Activated CD4-positive, alpha-beta T cell treated with anti-CD3 and anti-CD28 coated beads, Interleukin-2, amount 10 ng/mL, durations not matched to agents 7 days and 5 days (primary cell): ENCODE results near the gene AIFM3. TPM values are rescaled to one million over a fixed set of nuclear protein-coding genes. Genes with fewer than 3 reads are reported as not detected.
"Not testable (repeated sequence)": the region's sequence is repeated elsewhere in the genome, so short reads cannot be mapped to it uniquely, and the experiment has no call there.

Experiments used
- CTCF ChIA-PET: fragments of 350-600 bp; sonication (Branson Sonifier 250); formaldehyde crosslinking; loops from one replicate; lab custom pipeline; 2021; ENCODE audit warnings: antibody characterized with exemption; lab: Charles Lee
- POLR2A ChIA-PET: fragments of 350-600 bp; sonication (Branson Sonifier 250); formaldehyde crosslinking; loops from one replicate; lab custom pipeline; 2021; ENCODE audit warnings: antibody characterized with exemption; lab: Charles Lee
- DNase-seq: peaks from one replicate; pipeline ENCODE4 v3.0.0-alpha.2; 2020
- H3K27ac Mint-ChIP-seq: one replicate; pipeline ENCODE4 v1.8.0; 2021; ENCODE audit warnings: mild to moderate bottlenecking, moderate library complexity, mixed read lengths
- H3K27me3 Mint-ChIP-seq: one replicate; pipeline ENCODE4 v1.8.0; 2021; ENCODE audit warnings: mixed read lengths
- H3K36me3 Mint-ChIP-seq: one replicate; pipeline ENCODE4 v1.8.0; 2021; ENCODE audit warnings: low read depth, mixed read lengths
- H3K4me1 Mint-ChIP-seq: one replicate; pipeline ENCODE4 v1.8.0; 2021; ENCODE audit warnings: mixed read lengths
- H3K4me3 Mint-ChIP-seq: one replicate; pipeline ENCODE4 v1.8.0; 2021; ENCODE audit warnings: mild to moderate bottlenecking, moderate library complexity, mixed read lengths
- H3K9me3 Mint-ChIP-seq: one replicate; pipeline ENCODE4 v1.8.0; 2021; ENCODE audit warnings: mixed read lengths
- total RNA-seq, 2 experiments: library from RNA; stranded (reverse); gene quantifications; one replicate each; pipeline ENCODE4 v1.2.3, GENCODE V29; 2021

Gene AIFM3
- total RNA-seq, result under 1 TPM in 1 of 2 experiments, not detected in 1; 0.25 TPM

GRCh38 chr22:20966883-20967696 lies at the start of gene AIFM3:
TSS of gene AIFM3 (plus strand) at chr22:20967255. CDS start at chr22:20967945, 690 bp downstream.
- ChIA-PET CTCF (interaction anchor here (1.5 kb wide), 1 partner anchor 9 kb away, joined by 4 read pairs; no protein-coding TSS in a partner anchor), POLR2A (no interaction called here)
- DNase-seq, result no peak
- Mint-ChIP-seq H3K36me3 (no peaks in the 10 kb centered on the region), H3K4me1 (peaks cover 6% of the 10 kb centered on the region), H3K27ac (no peak within 1 kb of the TSS), H3K4me3 (no peak within 1 kb of the TSS), H3K27me3 (peaks cover 19% of the 10 kb centered on the region), H3K9me3 (no peaks in the 10 kb centered on the region)

- Mint-ChIP-seq H3K36me3 (peaks cover 28% of the 10 kb centered on the region), H3K9me3 (no peaks in the 10 kb centered on the region), H3K4me1 (peaks cover 43% of the 10 kb centered on the region), H3K27ac (peak overlapping the region; percentile 94), H3K27me3 (no peaks in the 10 kb centered on the region), H3K4me3 (peak overlapping the region; percentile 99)
- ChIA-PET POLR2A (no interaction called here), CTCF (interaction anchor here (0.7 kb wide), 1 partner anchor 117 kb away, joined by 6 read pairs; no protein-coding TSS in a partner anchor)
- DNase-seq, result no peak
Observed at GRCh38 chr22:20918663-20919218, 48.3 kb upstream of the AIFM3 start.

GRCh38 chr22:20919718-20920117 lies 47.3 kb upstream of the AIFM3 start:
- CTCF ChIA-PET, result interaction anchor here (0.6 to 1.1 kb wide), 3 partner anchors 9 to 122 kb away, joined by 3 read pairs; no protein-coding TSS in a partner anchor
- POLR2A ChIA-PET, result no interaction called here
- no peaks in the 10 kb centered on the region for H3K27me3 Mint-ChIP-seq

GRCh38 chr22:20920881-20921203 lies 46.2 kb upstream of the AIFM3 start:
- Mint-ChIP-seq H3K4me3 (peak overlapping the region; percentile 99), H3K4me1 (peaks cover 54% of the 10 kb centered on the region), H3K27me3 (no peaks in the 10 kb centered on the region), H3K27ac (peak overlapping the region; percentile 7), H3K9me3 (no peaks in the 10 kb centered on the region), H3K36me3 (peaks cover 31% of the 10 kb centered on the region)
- CTCF ChIA-PET, result interaction anchor here (0.7 to 1.3 kb wide), 5 partner anchors 11 to 39 kb away, joined by 3 to 4 read pairs (median 4); no protein-coding TSS in a partner anchor
- POLR2A ChIA-PET, result no interaction called here
- DNase-seq, result no peak

More at GRCh38 chr22:20919718-20920117, 47.3 kb upstream of the AIFM3 start:
- no peak for DNase-seq
- Mint-ChIP-seq H3K36me3 (peaks cover 31% of the 10 kb centered on the region), H3K9me3 (no peaks in the 10 kb centered on the region), H3K27ac (peak overlapping the region; percentile 16), H3K4me3 (peak overlapping the region; percentile 99), H3K4me1 (peaks cover 50% of the 10 kb centered on the region)

- H3K9me3 Mint-ChIP-seq, result no peaks in the 10 kb centered on the region
- no peak for DNase-seq
- peaks cover 37% of the 10 kb centered on the region for H3K36me3 Mint-ChIP-seq
- no peak overlapping the region for H3K4me3 Mint-ChIP-seq
- H3K27me3 Mint-ChIP-seq, result no peaks in the 10 kb centered on the region
- ChIA-PET POLR2A (no interaction called here), CTCF (no interaction called here)
- H3K4me1 Mint-ChIP-seq, result peaks cover 51% of the 10 kb centered on the region
- H3K27ac Mint-ChIP-seq, result peak overlapping the region; percentile 21
Observed at GRCh38 chr22:20922141-20922751, 44.8 kb upstream of the AIFM3 start.

GRCh38 chr22:20926243-20926642 lies 40.8 kb upstream of the AIFM3 start:
- peaks cover 23% of the 10 kb centered on the region for H3K36me3 Mint-ChIP-seq
- H3K4me1 Mint-ChIP-seq, result peaks cover 43% of the 10 kb centered on the region
- POLR2A ChIA-PET, result no interaction called here

GRCh38 chr22:20927940-20928572 lies 39.0 kb upstream of the AIFM3 start:
- H3K36me3 Mint-ChIP-seq, result peaks cover 17% of the 10 kb centered on the region
- CTCF ChIA-PET, result interaction anchor here (1.5 to 2.1 kb wide), 2 partner anchors 8 to 11 kb away, joined by 3 to 5 read pairs; partner anchors contain the start of gene CRKL
- no peaks in the 10 kb centered on the region for H3K9me3 Mint-ChIP-seq
- peaks cover 39% of the 10 kb centered on the region for H3K4me1 Mint-ChIP-seq
- H3K27me3 Mint-ChIP-seq, result no peaks in the 10 kb centered on the region
- H3K4me3 Mint-ChIP-seq, result no peak overlapping the region
- POLR2A ChIA-PET, result no interaction called here
- H3K27ac Mint-ChIP-seq, result no peak overlapping the region
- DNase-seq, result no peak

More at GRCh38 chr22:20926243-20926642, 40.8 kb upstream of the AIFM3 start:
- Mint-ChIP-seq H3K27ac (no peak overlapping the region), H3K27me3 (no peaks in the 10 kb centered on the region), H3K4me3 (no peak overlapping the region), H3K9me3 (no peaks in the 10 kb centered on the region)
- CTCF ChIA-PET, result interaction anchor here (1.2 to 1.4 kb wide), 2 partner anchors 9 to 12 kb away, joined by 4 to 10 read pairs; partner anchors contain the start of gene CRKL
- DNase-seq, result no peak

- CTCF ChIA-PET, result interaction anchor here (0.6 to 2.1 kb wide), 4 partner anchors 8 to 1134 kb away, joined by 3 to 5 read pairs (median 4); partner anchors contain the start of gene CRKL
- H3K4me3 Mint-ChIP-seq, result no peak overlapping the region
- no peaks in the 10 kb centered on the region for H3K9me3 Mint-ChIP-seq
- DNase-seq, result no peak
- no peak overlapping the region for H3K27ac Mint-ChIP-seq
- H3K36me3 Mint-ChIP-seq, result peaks cover 17% of the 10 kb centered on the region
- peaks cover 39% of the 10 kb centered on the region for H3K4me1 Mint-ChIP-seq
- POLR2A ChIA-PET, result no interaction called here
- H3K27me3 Mint-ChIP-seq, result no peaks in the 10 kb centered on the region
Observed at GRCh38 chr22:20928573-20928967, 38.5 kb upstream of the AIFM3 start.

GRCh38 chr22:20930004-20930403 lies 37.1 kb upstream of the AIFM3 start:
- no peaks in the 10 kb centered on the region for H3K27me3 Mint-ChIP-seq
- H3K36me3 Mint-ChIP-seq, result peaks cover 23% of the 10 kb centered on the region
- no peak for DNase-seq
- H3K9me3 Mint-ChIP-seq, result no peaks in the 10 kb centered on the region
- POLR2A ChIA-PET, result no interaction called here
- no peak overlapping the region for H3K4me3 Mint-ChIP-seq
- H3K4me1 Mint-ChIP-seq, result peaks cover 35% of the 10 kb centered on the region
- CTCF ChIA-PET, result interaction anchor here (0.6 to 1.5 kb wide), 2 partner anchors 10 to 50 kb away, joined by 3 to 5 read pairs; no protein-coding TSS in a partner anchor
- no peak overlapping the region for H3K27ac Mint-ChIP-seq

GRCh38 chr22:20930435-20930834 lies 36.6 kb upstream of the AIFM3 start:
- DNase-seq, H3K9me3 Mint-ChIP-seq, POLR2A ChIA-PET, H3K27me3 Mint-ChIP-seq, H3K27ac Mint-ChIP-seq, H3K4me3 Mint-ChIP-seq: not testable (repeated sequence)
- peaks cover 26% of the 10 kb centered on the region for H3K36me3 Mint-ChIP-seq
- CTCF ChIA-PET, result interaction anchor here (0.6 to 1.3 kb wide), 2 partner anchors 10 to 50 kb away, joined by 3 to 5 read pairs; no protein-coding TSS in a partner anchor
- H3K4me1 Mint-ChIP-seq, result peaks cover 32% of the 10 kb centered on the region

GRCh38 chr22:20931126-20931654 lies 35.9 kb upstream of the AIFM3 start:
- no peak for DNase-seq
- CTCF ChIA-PET, result interaction anchor here (1.1 to 1.3 kb wide), 2 partner anchors 9 to 23 kb away, joined by 3 to 4 read pairs; no protein-coding TSS in a partner anchor
- peaks cover 28% of the 10 kb centered on the region for H3K4me1 Mint-ChIP-seq
- POLR2A ChIA-PET, result no interaction called here
- H3K27me3 Mint-ChIP-seq, result no peaks in the 10 kb centered on the region
- peaks cover 24% of the 10 kb centered on the region for H3K36me3 Mint-ChIP-seq
- H3K9me3 Mint-ChIP-seq, result no peaks in the 10 kb centered on the region
- H3K4me3 Mint-ChIP-seq, result no peak overlapping the region
- H3K27ac Mint-ChIP-seq, result no peak overlapping the region

GRCh38 chr22:20933910-20934309 lies 33.1 kb upstream of the AIFM3 start:
- DNase-seq, result no peak
- H3K27me3 Mint-ChIP-seq, result no peaks in the 10 kb centered on the region
- H3K36me3 Mint-ChIP-seq, result peaks cover 34% of the 10 kb centered on the region
- ChIA-PET POLR2A (no interaction called here), CTCF (interaction anchor here (0.6 to 1.4 kb wide), 2 partner anchors 18 to 150 kb away, joined by 3 to 5 read pairs; no protein-coding TSS in a partner anchor)
- H3K9me3 Mint-ChIP-seq, result no peaks in the 10 kb centered on the region
- H3K4me3 Mint-ChIP-seq, result no peak overlapping the region
- no peak overlapping the region for H3K27ac Mint-ChIP-seq
- H3K4me1 Mint-ChIP-seq, result peaks cover 39% of the 10 kb centered on the region
